WTC11 (cell line): ENCODE results near the gene IP6K3. TPM values are rescaled to one million over a fixed set of nuclear protein-coding genes. Genes with fewer than 3 reads are reported as not detected.

Source experiments
- ATAC-seq: fragments of 200-7000 bp; cut with Tn5 transposase; 2 replicates; pipeline ENCODE4 v1.10.0; 2021; ENCODE audit warnings: mild to moderate bottlenecking, moderate library complexity
- CTCF ChIA-PET: fragments of 300-600 bp; sonication (Branson Sonifier 250); formaldehyde crosslinking; loops from one replicate; lab custom pipeline; 2021; ENCODE audit warnings: antibody characterized with exemption; lab: Charles Lee
- POLR2A ChIA-PET: fragments of 350-600 bp; sonication (Branson Sonifier 250); formaldehyde crosslinking; loops from one replicate; lab custom pipeline; 2021; ENCODE audit warnings: antibody characterized with exemption; lab: Charles Lee
- DNase-seq: peaks from one replicate; pipeline ENCODE4 v3.0.0; 2021; ENCODE audit warnings: low spot score
- H3K27ac Mint-ChIP-seq: 2 replicates; pipeline ENCODE4 v1.8.0; 2021; ENCODE audit warnings: mixed read lengths
- H3K27me3 Mint-ChIP-seq: 2 replicates; pipeline ENCODE4 v1.8.0; 2021; ENCODE audit warnings: low read depth, mild to moderate bottlenecking, moderate library complexity, mixed read lengths
- H3K36me3 Mint-ChIP-seq: 2 replicates; pipeline ENCODE4 v1.8.0; 2021; ENCODE audit warnings: mixed read lengths
- H3K4me1 Mint-ChIP-seq: 2 replicates; pipeline ENCODE4 v1.8.0; 2022; ENCODE audit warnings: mixed read lengths
- H3K4me3 Mint-ChIP-seq: 2 replicates; pipeline ENCODE4 v1.8.0; 2021; ENCODE audit warnings: mild to moderate bottlenecking, moderate library complexity, mixed read lengths
- H3K9me3 Mint-ChIP-seq: 2 replicates; pipeline ENCODE4 v1.8.0; 2021; ENCODE audit warnings: mixed read lengths
- FOXP1 ChIP-seq: sonication (generic); formaldehyde crosslinking; IDR thresholded peaks from 2 replicates; pipeline ENCODE4 v1.8.0; 2022; ENCODE audit warnings: missing genetic modification reagents, mild to moderate bottlenecking, moderate library complexity, borderline replicate concordance
- IRF1 ChIP-seq: sonication (generic); formaldehyde crosslinking; IDR thresholded peaks from 2 replicates; pipeline ENCODE4 v1.8.0; 2023; ENCODE audit warnings: missing genetic modification reagents
- JAZF1 ChIP-seq: fragments of 250-450 bp; sonication (Bioruptor Pico); IDR thresholded peaks from 2 replicates; pipeline ENCODE4 v1.9.0; 2021; ENCODE audit warnings: moderate library complexity, mild to moderate bottlenecking, inconsistent platforms
- KAT7 ChIP-seq: sonication (generic); formaldehyde crosslinking; IDR thresholded peaks from 2 replicates; pipeline ENCODE4 v1.8.1; 2023; ENCODE audit warnings: missing genetic modification reagents, mild to moderate bottlenecking, borderline replicate concordance
- MYBL2 ChIP-seq: sonication (generic); formaldehyde crosslinking; IDR thresholded peaks from 2 replicates; pipeline ENCODE4 v1.8.1; 2023; ENCODE audit warnings: mild to moderate bottlenecking, moderate library complexity, missing genetic modification reagents
- RELA ChIP-seq: sonication (generic); formaldehyde crosslinking; IDR thresholded peaks from 2 replicates; pipeline ENCODE4 v1.8.1; 2022; ENCODE audit warnings: missing genetic modification reagents, mild to moderate bottlenecking, borderline replicate concordance
- SMAD3 ChIP-seq: sonication (generic); formaldehyde crosslinking; IDR thresholded peaks from 2 replicates; pipeline ENCODE4 v1.8.0; 2022; ENCODE audit warnings: missing genetic modification reagents, mild to moderate bottlenecking, borderline replicate concordance
- ZNF317 ChIP-seq: sonication (generic); formaldehyde crosslinking; IDR thresholded peaks from 2 replicates; pipeline ENCODE4 v1.8.1; 2023; ENCODE audit warnings: low read depth, mild to moderate bottlenecking, moderate library complexity, missing genetic modification reagents, borderline replicate concordance
- ZNF416 ChIP-seq: fragments of 250-450 bp; sonication (Bioruptor Pico); IDR thresholded peaks from 2 replicates; pipeline ENCODE4 v1.9.0; 2021; ENCODE audit warnings: mild to moderate bottlenecking, inconsistent platforms
- ZNF671 ChIP-seq: fragments of 250-450 bp; sonication (Bioruptor Pico); IDR thresholded peaks from 2 replicates; pipeline ENCODE4 v1.8.0; 2021; ENCODE audit warnings: mild to moderate bottlenecking
- total RNA-seq: library from RNA; stranded (reverse); gene quantifications from 3 replicates; pipeline ENCODE4 v1.2.3, GENCODE V29; 2021
- TF ChIP-seq, protein P1 (sequence below): sonication (generic); formaldehyde crosslinking; IDR thresholded peaks from 2 replicates; pipeline ENCODE4 v1.8.1; 2023; ENCODE audit warnings: mild to moderate bottlenecking, missing genetic modification reagents, moderate library complexity
- TF ChIP-seq, protein P2 (sequence below): sonication (generic); formaldehyde crosslinking; IDR thresholded peaks from 2 replicates; pipeline ENCODE4 v1.8.0; 2022; ENCODE audit warnings: missing genetic modification reagents
- TF ChIP-seq, protein P3 (sequence below): sonication (generic); formaldehyde crosslinking; IDR thresholded peaks from 2 replicates; pipeline ENCODE4 v1.8.0; 2022; ENCODE audit warnings: mild to moderate bottlenecking, missing genetic modification reagents
- TF ChIP-seq, protein P4 (sequence below): sonication (generic); formaldehyde crosslinking; IDR thresholded peaks from 2 replicates; pipeline ENCODE4 v1.8.1; 2022; ENCODE audit warnings: mild to moderate bottlenecking, missing genetic modification reagents, moderate library complexity, borderline replicate concordance
- TF ChIP-seq, protein P5 (sequence below): sonication (generic); formaldehyde crosslinking; conservative IDR thresholded peaks from 2 replicates; pipeline ENCODE4 v1.8.1; 2023; ENCODE audit warnings: mild to moderate bottlenecking, low read depth, missing genetic modification reagents, moderate library complexity
- TF ChIP-seq, protein P6 (sequence below): sonication (generic); formaldehyde crosslinking; IDR thresholded peaks from 2 replicates; pipeline ENCODE4 v1.8.1; 2022; ENCODE audit warnings: mild to moderate bottlenecking, moderate library complexity, missing genetic modification reagents
- TF ChIP-seq, protein P7 (sequence below): sonication (generic); formaldehyde crosslinking; IDR thresholded peaks from 2 replicates; pipeline ENCODE4 v1.8.1; 2023; ENCODE audit warnings: mild to moderate bottlenecking, missing genetic modification reagents, moderate library complexity
- TF ChIP-seq, protein P8 (sequence below): sonication (generic); formaldehyde crosslinking; IDR thresholded peaks from 2 replicates; pipeline ENCODE4 v1.8.1; 2023; ENCODE audit warnings: mild to moderate bottlenecking, missing genetic modification reagents

The IP6K3 gene
- total RNA-seq, 1 experiment from 2014 or later, result 1.1 TPM

GRCh38 chr6:33772902-33773472 is 26.3 kb upstream of the IP6K3 start:
- Mint-ChIP-seq H3K9me3 (no peaks in the 10 kb centered on the region), H3K4me1 (peaks cover 33% of the 10 kb centered on the region), H3K27ac (peak overlapping the region; percentile 72; the same call in 1 of the 2 replicates), H3K27me3 (no peaks in the 10 kb centered on the region), H3K36me3 (peaks cover 47% of the 10 kb centered on the region), H3K4me3 (no peak overlapping the region)
- ChIA-PET CTCF (interaction anchor here (2.5 to 6.2 kb wide), 9 partner anchors 8 to 382 kb away, joined by 7 to 86 read pairs (median 31); partner anchors contain the start of gene UQCC2), POLR2A (no interaction called here)
- ATAC-seq, result no peak
- TF ChIP-seq, protein P1, sequence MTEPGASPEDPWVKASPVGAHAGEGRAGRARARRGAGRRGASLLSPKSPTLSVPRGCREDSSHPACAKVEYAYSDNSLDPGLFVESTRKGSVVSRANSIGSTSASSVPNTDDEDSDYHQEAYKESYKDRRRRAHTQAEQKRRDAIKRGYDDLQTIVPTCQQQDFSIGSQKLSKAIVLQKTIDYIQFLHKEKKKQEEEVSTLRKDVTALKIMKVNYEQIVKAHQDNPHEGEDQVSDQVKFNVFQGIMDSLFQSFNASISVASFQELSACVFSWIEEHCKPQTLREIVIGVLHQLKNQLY (CRISPR knock-in tag), result no peak
- TF ChIP-seq, protein P2, sequence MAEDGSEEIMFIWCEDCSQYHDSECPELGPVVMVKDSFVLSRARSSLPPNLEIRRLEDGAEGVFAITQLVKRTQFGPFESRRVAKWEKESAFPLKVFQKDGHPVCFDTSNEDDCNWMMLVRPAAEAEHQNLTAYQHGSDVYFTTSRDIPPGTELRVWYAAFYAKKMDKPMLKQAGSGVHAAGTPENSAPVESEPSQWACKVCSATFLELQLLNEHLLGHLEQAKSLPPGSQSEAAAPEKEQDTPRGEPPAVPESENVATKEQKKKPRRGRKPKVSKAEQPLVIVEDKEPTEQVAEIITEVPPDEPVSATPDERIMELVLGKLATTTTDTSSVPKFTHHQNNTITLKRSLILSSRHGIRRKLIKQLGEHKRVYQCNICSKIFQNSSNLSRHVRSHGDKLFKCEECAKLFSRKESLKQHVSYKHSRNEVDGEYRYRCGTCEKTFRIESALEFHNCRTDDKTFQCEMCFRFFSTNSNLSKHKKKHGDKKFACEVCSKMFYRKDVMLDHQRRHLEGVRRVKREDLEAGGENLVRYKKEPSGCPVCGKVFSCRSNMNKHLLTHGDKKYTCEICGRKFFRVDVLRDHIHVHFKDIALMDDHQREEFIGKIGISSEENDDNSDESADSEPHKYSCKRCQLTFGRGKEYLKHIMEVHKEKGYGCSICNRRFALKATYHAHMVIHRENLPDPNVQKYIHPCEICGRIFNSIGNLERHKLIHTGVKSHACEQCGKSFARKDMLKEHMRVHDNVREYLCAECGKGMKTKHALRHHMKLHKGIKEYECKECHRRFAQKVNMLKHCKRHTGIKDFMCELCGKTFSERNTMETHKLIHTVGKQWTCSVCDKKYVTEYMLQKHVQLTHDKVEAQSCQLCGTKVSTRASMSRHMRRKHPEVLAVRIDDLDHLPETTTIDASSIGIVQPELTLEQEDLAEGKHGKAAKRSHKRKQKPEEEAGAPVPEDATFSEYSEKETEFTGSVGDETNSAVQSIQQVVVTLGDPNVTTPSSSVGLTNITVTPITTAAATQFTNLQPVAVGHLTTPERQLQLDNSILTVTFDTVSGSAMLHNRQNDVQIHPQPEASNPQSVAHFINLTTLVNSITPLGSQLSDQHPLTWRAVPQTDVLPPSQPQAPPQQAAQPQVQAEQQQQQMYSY (CRISPR knock-in tag), result no peak
- TF ChIP-seq ZNF671, result no peak
- no peak for TF ChIP-seq RELA
- no peak for TF ChIP-seq MYBL2 (CRISPR knock-in tag)
- no peak for TF ChIP-seq JAZF1 (CRISPR knock-in tag)
- TF ChIP-seq, protein P3, sequence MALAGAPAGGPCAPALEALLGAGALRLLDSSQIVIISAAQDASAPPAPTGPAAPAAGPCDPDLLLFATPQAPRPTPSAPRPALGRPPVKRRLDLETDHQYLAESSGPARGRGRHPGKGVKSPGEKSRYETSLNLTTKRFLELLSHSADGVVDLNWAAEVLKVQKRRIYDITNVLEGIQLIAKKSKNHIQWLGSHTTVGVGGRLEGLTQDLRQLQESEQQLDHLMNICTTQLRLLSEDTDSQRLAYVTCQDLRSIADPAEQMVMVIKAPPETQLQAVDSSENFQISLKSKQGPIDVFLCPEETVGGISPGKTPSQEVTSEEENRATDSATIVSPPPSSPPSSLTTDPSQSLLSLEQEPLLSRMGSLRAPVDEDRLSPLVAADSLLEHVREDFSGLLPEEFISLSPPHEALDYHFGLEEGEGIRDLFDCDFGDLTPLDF, result no peak
- TF ChIP-seq, protein P4, sequence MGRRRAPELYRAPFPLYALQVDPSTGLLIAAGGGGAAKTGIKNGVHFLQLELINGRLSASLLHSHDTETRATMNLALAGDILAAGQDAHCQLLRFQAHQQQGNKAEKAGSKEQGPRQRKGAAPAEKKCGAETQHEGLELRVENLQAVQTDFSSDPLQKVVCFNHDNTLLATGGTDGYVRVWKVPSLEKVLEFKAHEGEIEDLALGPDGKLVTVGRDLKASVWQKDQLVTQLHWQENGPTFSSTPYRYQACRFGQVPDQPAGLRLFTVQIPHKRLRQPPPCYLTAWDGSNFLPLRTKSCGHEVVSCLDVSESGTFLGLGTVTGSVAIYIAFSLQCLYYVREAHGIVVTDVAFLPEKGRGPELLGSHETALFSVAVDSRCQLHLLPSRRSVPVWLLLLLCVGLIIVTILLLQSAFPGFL (CRISPR knock-in tag), result no peak
- no peak for TF ChIP-seq FOXP1 (CRISPR knock-in tag)
- TF ChIP-seq, protein P5, sequence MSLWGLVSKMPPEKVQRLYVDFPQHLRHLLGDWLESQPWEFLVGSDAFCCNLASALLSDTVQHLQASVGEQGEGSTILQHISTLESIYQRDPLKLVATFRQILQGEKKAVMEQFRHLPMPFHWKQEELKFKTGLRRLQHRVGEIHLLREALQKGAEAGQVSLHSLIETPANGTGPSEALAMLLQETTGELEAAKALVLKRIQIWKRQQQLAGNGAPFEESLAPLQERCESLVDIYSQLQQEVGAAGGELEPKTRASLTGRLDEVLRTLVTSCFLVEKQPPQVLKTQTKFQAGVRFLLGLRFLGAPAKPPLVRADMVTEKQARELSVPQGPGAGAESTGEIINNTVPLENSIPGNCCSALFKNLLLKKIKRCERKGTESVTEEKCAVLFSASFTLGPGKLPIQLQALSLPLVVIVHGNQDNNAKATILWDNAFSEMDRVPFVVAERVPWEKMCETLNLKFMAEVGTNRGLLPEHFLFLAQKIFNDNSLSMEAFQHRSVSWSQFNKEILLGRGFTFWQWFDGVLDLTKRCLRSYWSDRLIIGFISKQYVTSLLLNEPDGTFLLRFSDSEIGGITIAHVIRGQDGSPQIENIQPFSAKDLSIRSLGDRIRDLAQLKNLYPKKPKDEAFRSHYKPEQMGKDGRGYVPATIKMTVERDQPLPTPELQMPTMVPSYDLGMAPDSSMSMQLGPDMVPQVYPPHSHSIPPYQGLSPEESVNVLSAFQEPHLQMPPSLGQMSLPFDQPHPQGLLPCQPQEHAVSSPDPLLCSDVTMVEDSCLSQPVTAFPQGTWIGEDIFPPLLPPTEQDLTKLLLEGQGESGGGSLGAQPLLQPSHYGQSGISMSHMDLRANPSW (CRISPR knock-in tag), result no peak
- no peak for TF ChIP-seq IRF1 (CRISPR knock-in tag)
- no peak for TF ChIP-seq ZNF317 (CRISPR knock-in tag)
- no peak for TF ChIP-seq ZNF416 (CRISPR knock-in tag)
- TF ChIP-seq, protein P6, sequence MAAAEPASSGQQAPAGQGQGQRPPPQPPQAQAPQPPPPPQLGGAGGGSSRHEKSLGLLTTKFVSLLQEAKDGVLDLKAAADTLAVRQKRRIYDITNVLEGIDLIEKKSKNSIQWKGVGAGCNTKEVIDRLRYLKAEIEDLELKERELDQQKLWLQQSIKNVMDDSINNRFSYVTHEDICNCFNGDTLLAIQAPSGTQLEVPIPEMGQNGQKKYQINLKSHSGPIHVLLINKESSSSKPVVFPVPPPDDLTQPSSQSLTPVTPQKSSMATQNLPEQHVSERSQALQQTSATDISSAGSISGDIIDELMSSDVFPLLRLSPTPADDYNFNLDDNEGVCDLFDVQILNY (CRISPR knock-in tag), result no peak
- TF ChIP-seq KAT7 (CRISPR knock-in tag), result no peak
- TF ChIP-seq SMAD3 (CRISPR knock-in tag), result no peak
- TF ChIP-seq, protein P7, sequence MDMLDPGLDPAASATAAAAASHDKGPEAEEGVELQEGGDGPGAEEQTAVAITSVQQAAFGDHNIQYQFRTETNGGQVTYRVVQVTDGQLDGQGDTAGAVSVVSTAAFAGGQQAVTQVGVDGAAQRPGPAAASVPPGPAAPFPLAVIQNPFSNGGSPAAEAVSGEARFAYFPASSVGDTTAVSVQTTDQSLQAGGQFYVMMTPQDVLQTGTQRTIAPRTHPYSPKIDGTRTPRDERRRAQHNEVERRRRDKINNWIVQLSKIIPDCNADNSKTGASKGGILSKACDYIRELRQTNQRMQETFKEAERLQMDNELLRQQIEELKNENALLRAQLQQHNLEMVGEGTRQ (CRISPR knock-in tag), result no peak
- TF ChIP-seq, protein P8, sequence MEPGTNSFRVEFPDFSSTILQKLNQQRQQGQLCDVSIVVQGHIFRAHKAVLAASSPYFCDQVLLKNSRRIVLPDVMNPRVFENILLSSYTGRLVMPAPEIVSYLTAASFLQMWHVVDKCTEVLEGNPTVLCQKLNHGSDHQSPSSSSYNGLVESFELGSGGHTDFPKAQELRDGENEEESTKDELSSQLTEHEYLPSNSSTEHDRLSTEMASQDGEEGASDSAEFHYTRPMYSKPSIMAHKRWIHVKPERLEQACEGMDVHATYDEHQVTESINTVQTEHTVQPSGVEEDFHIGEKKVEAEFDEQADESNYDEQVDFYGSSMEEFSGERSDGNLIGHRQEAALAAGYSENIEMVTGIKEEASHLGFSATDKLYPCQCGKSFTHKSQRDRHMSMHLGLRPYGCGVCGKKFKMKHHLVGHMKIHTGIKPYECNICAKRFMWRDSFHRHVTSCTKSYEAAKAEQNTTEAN (CRISPR knock-in tag), result no peak
- no peak for DNase-seq
